Fibroblast of peridontal ligament (primary cell): Measurements from ENCODE around the gene DHX35.

Experiments used
- DNase-seq: peaks from one replicate; pipeline ENCODE4 v3.0.0-alpha.2; 2010; ENCODE audit errors: extremely low read depth

Gene DHX35

DNA sequence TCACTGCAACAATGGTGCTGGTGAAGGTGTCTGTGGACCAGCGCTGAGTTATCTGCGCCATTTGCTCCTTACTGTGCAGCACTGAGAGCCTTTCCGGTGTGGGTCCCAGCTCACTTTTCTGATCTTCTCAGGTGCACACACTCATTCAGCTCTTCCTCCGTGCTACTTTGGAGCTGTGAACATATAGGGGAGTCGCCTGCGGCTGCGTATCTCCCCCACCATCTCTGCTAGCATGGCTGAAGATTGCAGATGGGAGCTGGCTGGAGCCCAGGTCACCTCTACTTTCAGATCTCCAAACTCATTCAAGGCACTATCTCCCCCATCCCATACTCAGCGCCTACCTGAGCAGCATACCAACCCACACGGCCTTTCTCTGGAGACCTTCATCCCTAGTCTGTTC, 96.9 kb downstream of the DHX35 start:
- no peak for DNase-seq

DNA sequence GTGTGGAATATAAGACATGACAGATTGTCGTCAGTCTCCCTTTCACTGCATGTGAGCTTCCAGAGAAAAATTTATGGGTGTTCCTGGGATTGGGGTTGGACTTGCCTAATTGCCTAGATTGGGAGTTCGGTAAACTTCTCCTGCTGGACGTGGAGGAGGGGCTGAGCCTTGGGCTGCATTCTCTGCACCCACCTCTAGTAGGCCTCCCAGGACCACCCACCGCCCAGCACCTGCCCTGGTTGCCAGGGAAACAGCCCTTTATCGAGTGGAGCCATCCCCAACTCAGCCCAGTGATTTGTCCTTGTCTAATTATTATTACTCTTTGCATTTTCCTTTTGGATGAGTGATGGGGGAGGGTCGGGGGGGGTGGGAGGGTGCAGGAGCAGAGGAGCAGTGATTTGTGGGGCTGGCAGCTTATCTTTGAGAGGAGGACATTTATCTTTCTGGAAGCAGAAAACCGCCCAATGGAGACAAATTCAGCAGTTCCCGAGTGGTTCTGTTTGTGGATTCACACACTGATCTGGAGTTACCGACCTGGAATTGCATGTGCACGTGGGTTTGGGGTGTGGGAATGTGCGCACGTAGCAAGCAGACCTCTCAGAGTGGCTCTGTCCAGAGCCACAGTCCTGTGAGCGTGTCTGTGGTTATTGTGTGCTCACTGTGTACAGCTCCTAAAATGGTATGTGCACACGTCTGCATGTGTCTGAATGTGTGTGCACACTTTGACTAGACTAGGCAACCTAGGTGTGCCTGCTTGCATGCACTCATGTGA, 104.5 kb downstream of the DHX35 start:
- no peak for DNase-seq

DNA sequence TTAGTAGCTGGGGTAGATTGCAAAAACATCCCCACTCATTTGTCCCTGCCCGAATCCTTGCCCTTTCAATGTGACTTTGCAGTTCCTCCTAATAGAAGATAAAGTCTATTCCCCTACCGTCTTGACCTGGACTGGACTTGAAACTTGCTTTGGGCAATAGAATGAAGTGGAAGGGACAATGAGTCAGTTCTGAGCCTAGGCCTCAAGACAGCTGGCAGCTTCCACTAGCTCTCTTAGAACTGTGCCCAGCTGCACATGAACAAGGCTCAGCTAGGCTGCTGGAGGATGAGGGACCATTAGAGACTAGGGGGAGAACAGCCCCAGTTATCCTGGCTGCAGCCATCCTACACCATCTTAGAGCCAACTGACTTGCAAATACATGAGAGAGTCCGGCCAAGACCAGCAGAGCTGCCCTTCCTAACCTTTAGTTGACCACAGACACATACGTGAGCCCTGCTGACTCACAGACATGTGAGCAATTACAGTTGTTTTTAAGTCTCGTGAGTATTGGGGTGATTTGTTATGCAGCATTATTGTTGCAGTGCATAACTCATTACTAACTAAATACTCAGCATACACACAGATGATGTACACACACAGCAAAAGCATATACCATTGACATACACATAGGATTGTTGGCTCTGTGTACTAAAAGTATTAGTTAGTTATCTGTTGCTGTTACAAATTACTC, 105.5 kb downstream of the DHX35 start:
- DNase-seq = peak; percentile 51

DNA sequence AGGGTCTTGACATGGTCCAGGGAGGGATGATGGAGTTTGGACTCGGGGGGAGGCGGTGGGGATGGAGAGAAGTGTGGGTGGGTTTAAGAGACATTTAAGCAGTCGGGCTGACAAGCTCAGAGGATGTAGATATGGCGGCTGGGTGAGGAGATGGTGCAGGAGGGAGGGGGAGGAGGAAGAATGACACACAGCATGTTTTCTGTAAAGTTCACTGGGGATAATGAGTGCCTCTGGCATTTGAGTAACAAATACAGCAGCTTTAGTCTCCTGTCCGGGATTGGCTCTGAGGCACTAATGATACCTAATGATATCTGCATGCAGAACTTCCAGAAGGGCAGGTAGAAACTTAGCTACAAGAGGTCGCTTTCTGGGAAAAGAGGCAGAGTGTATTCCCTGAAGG, 107.8 kb downstream of the DHX35 start:
- DNase-seq = no peak

DNA sequence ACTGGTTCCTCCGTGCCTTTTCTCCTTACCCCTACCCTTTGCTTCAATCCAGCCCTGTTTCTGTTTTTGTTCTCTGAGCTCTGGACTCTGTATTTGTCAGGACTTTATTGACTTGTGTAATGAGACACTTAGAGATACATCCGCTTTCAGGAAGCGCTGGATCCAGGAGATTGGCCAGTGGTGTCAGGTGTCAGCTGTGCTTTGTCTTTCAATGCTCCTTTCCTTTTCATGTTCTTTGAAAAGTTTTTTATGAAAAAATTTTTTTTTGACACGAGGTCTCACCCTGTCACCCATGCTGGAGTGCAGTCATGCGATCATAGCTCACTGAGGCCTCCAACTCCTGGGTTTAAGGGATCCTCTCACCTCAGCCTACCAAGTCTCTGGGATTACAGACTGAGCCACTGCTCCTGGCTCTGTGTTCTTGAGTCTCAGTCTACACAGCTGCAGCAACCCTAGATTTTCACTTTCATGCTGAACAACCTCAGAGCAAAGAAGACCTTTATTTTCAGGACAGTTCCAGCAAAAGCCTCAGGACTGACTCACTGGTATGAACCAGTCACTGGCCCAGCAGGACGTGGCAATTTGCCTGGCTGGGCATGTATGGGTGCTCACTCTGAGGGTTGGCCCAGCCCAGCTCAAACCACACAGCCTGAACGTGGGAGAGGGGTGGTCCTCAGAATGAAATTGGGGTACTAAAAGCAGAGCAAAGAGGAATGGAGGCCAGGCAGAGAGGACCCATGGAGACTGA, 108.5 kb downstream of the DHX35 start:
- DNase-seq = peak; percentile 43

DNA sequence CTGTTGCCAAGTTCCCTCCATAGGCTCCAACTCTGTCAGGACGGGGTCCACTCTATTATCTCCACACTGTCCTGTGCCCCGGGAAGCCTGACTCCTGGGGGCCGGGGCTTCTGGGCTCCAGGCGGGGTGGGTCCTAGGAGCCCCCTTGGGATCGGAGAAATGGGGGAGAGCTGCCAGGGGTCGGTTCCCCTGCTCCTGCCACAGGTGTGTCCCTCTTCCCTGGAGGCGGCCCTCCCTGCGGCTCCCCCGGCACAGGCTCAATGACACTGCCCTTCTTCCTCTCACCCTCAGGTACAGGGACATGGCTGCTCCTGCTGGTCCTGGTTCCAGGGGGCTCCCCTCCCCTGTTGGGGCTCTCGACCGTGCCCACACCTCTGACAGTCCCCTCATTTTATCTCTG, 110.0 kb downstream of the DHX35 start:
- DNase-seq = no peak

DNA sequence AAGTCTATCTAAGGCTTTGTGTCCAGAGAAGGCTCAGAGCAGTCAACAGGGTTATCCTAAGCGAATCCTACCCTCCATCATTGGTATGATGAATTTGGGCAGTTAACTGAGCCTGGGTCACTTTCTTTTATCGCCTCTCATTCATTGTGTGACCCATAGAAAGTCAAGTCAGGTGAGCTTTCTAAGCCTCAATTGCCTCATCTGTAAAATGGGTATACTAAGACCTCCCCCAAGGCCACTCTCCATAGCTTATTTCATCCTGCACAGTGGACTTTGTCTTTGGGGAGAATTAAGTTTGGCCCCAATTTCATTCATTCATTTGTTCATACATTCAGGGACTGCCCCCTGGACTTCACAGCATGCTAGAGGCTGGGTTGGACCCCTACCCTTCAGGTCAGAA, 110.5 kb downstream of the DHX35 start:
- no peak for DNase-seq

DNA sequence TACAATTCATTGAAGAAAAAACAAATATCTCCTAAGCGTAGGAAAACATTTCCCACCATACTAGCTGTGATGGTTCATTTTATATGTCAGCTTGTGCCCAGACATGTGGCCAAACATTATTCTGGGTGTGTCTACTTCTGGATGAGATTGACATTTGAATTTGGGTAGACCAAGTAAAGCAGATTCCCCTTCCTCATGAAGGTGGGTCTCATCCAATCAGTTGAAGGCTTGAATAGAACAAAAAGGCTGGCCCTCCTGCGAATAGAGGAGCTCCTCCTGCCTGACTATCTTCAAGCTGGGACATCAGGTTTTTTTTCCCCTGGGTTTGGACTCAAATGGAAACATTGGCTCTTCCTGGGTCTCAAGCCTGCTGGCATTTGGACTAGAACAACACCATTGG, 113.6 kb downstream of the DHX35 start:
- DNase-seq = no peak

DNA sequence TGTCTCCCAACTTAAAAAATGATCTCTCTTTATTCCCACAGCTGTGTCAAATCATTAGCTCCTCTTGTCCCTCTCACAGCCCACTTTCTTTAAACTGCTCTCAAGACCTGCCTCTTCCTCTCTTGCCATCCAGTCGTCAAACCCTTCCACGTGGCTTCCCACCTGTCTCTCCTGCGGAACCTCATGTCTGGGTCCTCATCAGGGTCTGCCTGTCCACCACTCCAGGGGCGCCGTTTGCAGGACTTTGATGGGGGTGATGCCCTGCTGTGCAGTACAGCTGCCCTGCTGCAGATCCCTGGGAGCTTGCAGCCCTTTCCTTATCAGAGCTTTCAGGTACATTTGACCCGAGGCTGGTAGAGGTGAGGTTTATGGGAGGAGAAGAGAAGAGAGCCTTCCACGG, 114.8 kb downstream of the DHX35 start:
- no peak for DNase-seq

DNA sequence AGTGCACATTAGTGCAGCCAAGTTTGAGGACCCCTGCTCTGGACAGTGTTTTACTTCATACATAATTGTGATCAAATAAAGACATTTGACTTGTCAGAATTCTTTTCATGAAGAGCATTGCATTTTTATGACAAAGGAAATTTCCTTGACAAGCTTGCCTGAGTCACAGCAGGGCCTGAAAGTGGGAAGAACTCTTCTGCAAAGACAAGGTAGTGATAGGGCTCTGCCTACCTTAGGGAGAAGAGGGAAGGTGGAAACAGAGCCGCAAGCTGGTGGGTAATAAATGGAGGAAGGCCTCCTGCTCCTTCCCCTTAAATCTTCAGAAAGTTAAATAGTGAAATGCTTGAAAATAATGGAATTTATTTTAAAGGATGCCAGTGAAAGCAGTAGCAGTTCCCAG, 118.2 kb downstream of the DHX35 start:
- no peak for DNase-seq

DNA sequence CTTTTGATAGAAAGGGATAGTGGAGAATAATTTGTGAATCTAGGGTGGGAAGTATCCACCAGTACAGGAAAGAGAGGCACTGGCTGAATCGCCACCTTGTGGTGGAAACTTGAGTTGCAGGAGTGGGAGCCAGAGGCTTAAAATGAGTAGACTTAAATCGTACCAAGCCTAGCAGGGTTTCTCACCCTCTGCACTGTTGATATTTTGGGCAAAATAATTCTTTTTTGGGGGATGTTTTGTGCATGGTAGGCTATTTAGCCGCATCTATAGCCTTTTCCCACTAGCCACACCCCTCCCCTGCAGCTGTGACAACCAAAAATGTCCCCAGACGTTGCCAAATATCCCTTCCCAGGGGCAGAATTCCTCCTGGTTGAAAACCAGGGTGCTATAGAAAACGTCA, 119.1 kb downstream of the DHX35 start:
- DNase-seq = peak; percentile 85

DNA sequence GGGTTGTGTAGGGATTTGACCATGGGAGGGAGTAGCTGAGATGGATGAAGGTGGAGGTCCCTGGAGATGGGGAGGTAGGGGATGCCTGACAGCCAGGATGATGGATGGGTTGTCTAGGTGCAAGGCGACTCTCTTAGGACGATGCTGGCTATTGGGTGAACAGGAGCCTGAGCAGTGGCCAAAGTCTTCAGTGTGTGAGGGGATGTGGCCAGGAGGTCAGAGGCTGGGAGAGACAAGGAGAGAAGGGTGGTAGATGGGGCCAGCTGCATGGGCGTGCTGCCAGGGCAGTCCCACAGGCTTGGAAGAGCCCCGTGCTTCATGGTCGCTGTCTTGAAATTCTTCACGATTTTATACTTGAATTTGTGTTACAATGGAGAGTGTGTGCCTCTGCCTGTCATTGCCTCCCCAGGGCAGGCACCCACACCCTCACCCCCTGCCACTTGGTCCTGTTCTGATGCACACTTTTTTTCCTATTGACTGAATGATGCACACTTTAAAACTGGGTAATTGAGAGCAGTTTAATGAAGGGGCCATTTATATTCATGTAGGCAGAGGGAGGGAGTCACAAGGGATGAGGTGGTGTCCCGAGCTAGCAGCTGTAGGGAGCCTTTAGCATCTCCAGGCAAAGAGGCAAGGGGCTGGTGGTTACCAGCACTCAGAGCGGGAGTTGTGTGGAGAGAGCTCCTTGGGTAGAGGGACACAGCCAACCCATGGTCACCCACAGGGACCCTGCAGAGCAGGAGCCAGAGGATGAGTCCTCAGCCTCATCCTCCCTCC, 120.7 kb downstream of the DHX35 start:
- DNase-seq = no peak

DNA sequence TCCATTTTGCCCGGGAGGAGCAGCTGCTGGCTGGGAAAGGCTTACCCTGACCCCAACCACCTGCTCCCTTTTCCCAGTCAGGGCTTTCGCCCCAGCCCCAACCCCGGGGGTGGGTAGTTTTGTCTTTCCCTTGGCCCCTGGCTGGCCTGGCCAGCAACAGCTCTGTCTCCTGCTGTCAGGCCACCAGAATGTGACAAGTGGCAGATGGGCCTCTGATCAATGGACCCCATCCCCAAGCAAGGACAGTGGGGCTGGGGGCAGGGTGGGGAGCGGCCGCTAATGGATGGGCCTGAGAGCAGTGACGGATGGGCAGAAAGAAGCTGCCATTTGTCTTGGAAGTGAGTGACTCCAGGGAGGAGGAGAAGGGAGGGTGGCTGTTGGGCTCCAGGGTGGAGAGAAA, 121.6 kb downstream of the DHX35 start:
- DNase-seq = no peak

DNA sequence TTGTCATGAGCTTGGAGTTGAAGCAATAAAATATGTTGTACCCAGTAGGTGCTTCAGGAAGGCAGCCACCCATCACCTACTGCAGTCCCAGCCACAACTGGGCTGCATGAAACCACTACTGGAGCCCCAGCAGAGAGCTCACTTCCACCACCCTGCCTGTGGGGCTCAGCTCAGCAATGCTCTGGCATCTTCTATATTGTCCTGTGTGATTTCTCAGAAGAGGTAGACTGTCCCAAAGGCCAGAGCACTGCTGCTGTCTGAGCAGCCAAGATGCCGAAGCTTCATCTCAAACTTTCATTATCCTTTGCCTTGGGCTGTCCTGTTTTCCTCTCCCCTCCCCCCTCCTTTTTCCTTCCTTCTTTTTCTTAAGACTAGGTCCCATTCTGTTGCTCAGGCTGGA, 126.9 kb downstream of the DHX35 start:
- DNase-seq = no peak
